ENCODE results near the gene DPH6. TPM values are rescaled to one million over a fixed set of nuclear protein-coding genes. Genes with fewer than 3 reads are reported as not detected.

DPH6 gene
- total RNA-seq, 1 donor from 2014 or later: 14.2 TPM

GRCh38 chr15:35477312-35478262 lies 68.4 kb downstream of the DPH6 start:
- peaks cover 7% of the 10 kb centered on the region for H3K4me1 Mint-ChIP-seq (ENCODE audit: low read depth, unreplicated experiment)
- no peaks in the 10 kb centered on the region for H3K9me3 Mint-ChIP-seq (ENCODE audit: unreplicated experiment)
- no peak overlapping the region for H3K4me3 Mint-ChIP-seq (ENCODE audit: unreplicated experiment)
- DNase-seq: no peak
- H3K27me3 Mint-ChIP-seq (ENCODE audit: unreplicated experiment): peaks cover 1% of the 10 kb centered on the region
- H3K36me3 Mint-ChIP-seq (ENCODE audit: unreplicated experiment): no peaks in the 10 kb centered on the region
- H3K27ac Mint-ChIP-seq (ENCODE audit: unreplicated experiment): no peak overlapping the region
- TF ChIP-seq, protein P1, sequence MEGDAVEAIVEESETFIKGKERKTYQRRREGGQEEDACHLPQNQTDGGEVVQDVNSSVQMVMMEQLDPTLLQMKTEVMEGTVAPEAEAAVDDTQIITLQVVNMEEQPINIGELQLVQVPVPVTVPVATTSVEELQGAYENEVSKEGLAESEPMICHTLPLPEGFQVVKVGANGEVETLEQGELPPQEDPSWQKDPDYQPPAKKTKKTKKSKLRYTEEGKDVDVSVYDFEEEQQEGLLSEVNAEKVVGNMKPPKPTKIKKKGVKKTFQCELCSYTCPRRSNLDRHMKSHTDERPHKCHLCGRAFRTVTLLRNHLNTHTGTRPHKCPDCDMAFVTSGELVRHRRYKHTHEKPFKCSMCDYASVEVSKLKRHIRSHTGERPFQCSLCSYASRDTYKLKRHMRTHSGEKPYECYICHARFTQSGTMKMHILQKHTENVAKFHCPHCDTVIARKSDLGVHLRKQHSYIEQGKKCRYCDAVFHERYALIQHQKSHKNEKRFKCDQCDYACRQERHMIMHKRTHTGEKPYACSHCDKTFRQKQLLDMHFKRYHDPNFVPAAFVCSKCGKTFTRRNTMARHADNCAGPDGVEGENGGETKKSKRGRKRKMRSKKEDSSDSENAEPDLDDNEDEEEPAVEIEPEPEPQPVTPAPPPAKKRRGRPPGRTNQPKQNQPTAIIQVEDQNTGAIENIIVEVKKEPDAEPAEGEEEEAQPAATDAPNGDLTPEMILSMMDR (IDR thresholded peaks at IDR 0.05; ENCODE audit: partially characterized antibody, unreplicated experiment): no peak

DNA sequence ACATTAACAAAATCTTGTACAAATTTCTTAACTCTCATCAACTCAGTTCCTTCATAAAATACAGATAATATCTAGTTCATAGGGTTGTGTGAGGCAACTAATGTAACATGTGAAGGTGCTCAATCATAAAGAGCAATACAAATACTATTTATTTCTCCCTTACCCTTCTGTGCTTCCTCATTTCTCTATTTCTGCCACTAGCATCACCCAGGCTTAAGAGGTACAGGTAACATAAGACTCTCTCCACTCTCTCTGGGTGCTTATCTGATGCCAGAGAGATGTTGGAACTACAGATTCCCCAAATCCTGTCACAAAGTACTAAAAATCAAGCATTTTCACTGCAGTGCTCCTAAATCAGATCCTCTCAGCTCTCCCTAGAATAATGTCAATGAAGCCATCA lies 74.9 kb downstream of the DPH6 start:
- no peaks in the 10 kb centered on the region for H3K36me3 Mint-ChIP-seq (ENCODE audit: unreplicated experiment)
- H3K27ac Mint-ChIP-seq (ENCODE audit: unreplicated experiment): no peak overlapping the region
- TF ChIP-seq, protein P1 (IDR thresholded peaks at IDR 0.05; ENCODE audit: partially characterized antibody, unreplicated experiment): no peak

GRCh38 chr15:35470441-35470840 lies 75.5 kb downstream of the DPH6 start:
- TF ChIP-seq, protein P1 (IDR thresholded peaks at IDR 0.05; ENCODE audit: partially characterized antibody, unreplicated experiment): no peak
- H3K27me3 Mint-ChIP-seq (ENCODE audit: unreplicated experiment): no peaks in the 10 kb centered on the region
- H3K27ac Mint-ChIP-seq (ENCODE audit: unreplicated experiment): no peak overlapping the region
- H3K36me3 Mint-ChIP-seq (ENCODE audit: unreplicated experiment): no peaks in the 10 kb centered on the region
- no peak for DNase-seq
- no peaks in the 10 kb centered on the region for H3K4me1 Mint-ChIP-seq (ENCODE audit: low read depth, unreplicated experiment)
- no peak overlapping the region for H3K4me3 Mint-ChIP-seq (ENCODE audit: unreplicated experiment)
- no peaks in the 10 kb centered on the region for H3K9me3 Mint-ChIP-seq (ENCODE audit: unreplicated experiment)

More for the DNA sequence above, 74.9 kb downstream of the DPH6 start:
- DNase-seq: no peak
- no peak overlapping the region for H3K4me3 Mint-ChIP-seq (ENCODE audit: unreplicated experiment)
- no peaks in the 10 kb centered on the region for H3K4me1 Mint-ChIP-seq (ENCODE audit: low read depth, unreplicated experiment)
- H3K27me3 Mint-ChIP-seq (ENCODE audit: unreplicated experiment): no peaks in the 10 kb centered on the region
- H3K9me3 Mint-ChIP-seq (ENCODE audit: unreplicated experiment): no peaks in the 10 kb centered on the region

DNA sequence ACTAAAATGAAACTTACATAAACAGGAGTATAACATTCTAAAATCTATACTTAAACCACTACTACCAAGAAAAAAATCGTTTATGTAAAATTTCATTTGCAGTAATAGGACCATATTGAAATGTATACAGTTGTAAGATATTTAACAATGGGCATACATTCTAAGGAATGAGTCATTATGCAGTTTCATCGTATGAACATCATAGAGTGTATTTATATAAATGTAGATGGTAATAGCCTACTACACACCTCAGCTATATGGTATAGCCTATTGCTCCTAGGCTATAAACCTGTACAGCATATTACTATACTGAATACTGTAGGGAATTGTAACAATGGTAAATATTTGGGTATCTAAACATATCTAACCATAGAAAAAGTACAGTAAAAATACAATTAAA lies 79.5 kb downstream of the DPH6 start:
- no peak for DNase-seq
- Mint-ChIP-seq H3K36me3 (ENCODE audit: unreplicated experiment) (no peaks in the 10 kb centered on the region), H3K4me1 (ENCODE audit: low read depth, unreplicated experiment) (no peaks in the 10 kb centered on the region), H3K27me3 (ENCODE audit: unreplicated experiment) (no peaks in the 10 kb centered on the region), H3K4me3 (ENCODE audit: unreplicated experiment) (no peak overlapping the region), H3K27ac (ENCODE audit: unreplicated experiment) (no peak overlapping the region), H3K9me3 (ENCODE audit: unreplicated experiment) (peaks cover 2% of the 10 kb centered on the region)
- TF ChIP-seq, protein P1 (IDR thresholded peaks at IDR 0.05; ENCODE audit: partially characterized antibody, unreplicated experiment): no peak

- Mint-ChIP-seq H3K27me3 (ENCODE audit: unreplicated experiment) (no peaks in the 10 kb centered on the region), H3K4me3 (ENCODE audit: unreplicated experiment) (no peak overlapping the region), H3K36me3 (ENCODE audit: unreplicated experiment) (no peaks in the 10 kb centered on the region), H3K27ac (ENCODE audit: unreplicated experiment) (no peak overlapping the region), H3K4me1 (ENCODE audit: low read depth, unreplicated experiment) (no peaks in the 10 kb centered on the region), H3K9me3 (ENCODE audit: unreplicated experiment) (peaks cover 2% of the 10 kb centered on the region)
- TF ChIP-seq, protein P1 (IDR thresholded peaks at IDR 0.05; ENCODE audit: partially characterized antibody, unreplicated experiment): no peak
- DNase-seq: no peak
These were observed 80.2 kb downstream of the DPH6 start for GRCh38 chr15:35465783-35466182.
